Neuron (in vitro differentiated cells): Measurements from ENCODE around the gene CCSER1.
"Not testable (repeated sequence)": the region's sequence is repeated elsewhere in the genome, so short reads cannot be mapped to it uniquely, and the experiment has no call there.

ENCODE experiments used
- H2AFZ ChIP-seq: one replicate; pipeline ENCODE4 v1.6.1; 2013; ENCODE audit warnings: low read depth, mild to moderate bottlenecking, inconsistent platforms, low read length, moderate library complexity
- H3K27me3 ChIP-seq: one replicate; pipeline ENCODE4 v1.6.1; 2013; ENCODE audit warnings: low read length; ENCODE audit not compliant: insufficient read depth
- H3K36me3 ChIP-seq: one replicate; pipeline ENCODE4 v1.6.1; 2013; ENCODE audit warnings: low read length; ENCODE audit not compliant: insufficient read depth
- H3K4me1 ChIP-seq: one replicate; pipeline ENCODE4 v1.6.1; 2013; ENCODE audit warnings: low read length; ENCODE audit not compliant: insufficient read depth
- H3K4me3 ChIP-seq: 2 replicates; pipeline ENCODE4 v1.5.1; 2013; ENCODE audit warnings: mild to moderate bottlenecking, low read length, moderate library complexity
- H3K9me3 ChIP-seq: one replicate; pipeline ENCODE4 v1.6.1; 2013; ENCODE audit warnings: low read length

Gene CCSER1

GRCh38 chr4:90292438-90292837 lies 165.2 kb downstream of the CCSER1 start:
- H3K4me3 ChIP-seq: no peak overlapping the region

GRCh38 chr4:90293320-90293719 lies 166.1 kb downstream of the CCSER1 start:
- Histone ChIP-seq H3K27me3 (no peaks in the 10 kb centered on the region), H2AFZ (no peak overlapping the region)

More at GRCh38 chr4:90292438-90292837, 165.2 kb downstream of the CCSER1 start:
- no peak overlapping the region for H2AFZ ChIP-seq
- no peaks in the 10 kb centered on the region for H3K27me3 ChIP-seq
- H3K36me3 ChIP-seq: no peaks in the 10 kb centered on the region
- no peaks in the 10 kb centered on the region for H3K4me1 ChIP-seq
- H3K9me3 ChIP-seq: no peaks in the 10 kb centered on the region

GRCh38 chr4:90299373-90299772 lies 172.2 kb downstream of the CCSER1 start:
- H2AFZ ChIP-seq: no peak overlapping the region
- H3K9me3 ChIP-seq: no peaks in the 10 kb centered on the region
- no peak overlapping the region for H3K4me3 ChIP-seq
- H3K36me3 ChIP-seq: no peaks in the 10 kb centered on the region
- H3K4me1 ChIP-seq: no peaks in the 10 kb centered on the region
- H3K27me3 ChIP-seq: no peaks in the 10 kb centered on the region

More at GRCh38 chr4:90293320-90293719, 166.1 kb downstream of the CCSER1 start:
- no peaks in the 10 kb centered on the region for H3K9me3 ChIP-seq
- no peaks in the 10 kb centered on the region for H3K36me3 ChIP-seq
- H3K4me1 ChIP-seq: no peaks in the 10 kb centered on the region
- H3K4me3 ChIP-seq: no peak overlapping the region

- Histone ChIP-seq H2AFZ (no peak overlapping the region), H3K4me1 (peaks cover 9% of the 10 kb centered on the region), H3K36me3 (no peaks in the 10 kb centered on the region), H3K4me3 (no peak overlapping the region), H3K27me3 (no peaks in the 10 kb centered on the region), H3K9me3 (no peaks in the 10 kb centered on the region)
These were observed 179.6 kb downstream of the CCSER1 start for GRCh38 chr4:90306810-90307209.

- not testable (repeated sequence) for H2AFZ ChIP-seq, H3K9me3 ChIP-seq, H3K36me3 ChIP-seq, H3K4me3 ChIP-seq, H3K27me3 ChIP-seq
- peaks cover 11% of the 10 kb centered on the region for H3K4me1 ChIP-seq
These were observed 189.9 kb downstream of the CCSER1 start for GRCh38 chr4:90317140-90317539.

GRCh38 chr4:90317785-90318184 lies 190.6 kb downstream of the CCSER1 start:
- Histone ChIP-seq H3K4me1 (peaks cover 11% of the 10 kb centered on the region), H3K4me3 (no peak overlapping the region), H3K36me3 (no peaks in the 10 kb centered on the region), H3K9me3 (no peaks in the 10 kb centered on the region), H2AFZ (no peak overlapping the region), H3K27me3 (no peaks in the 10 kb centered on the region)

GRCh38 chr4:90318193-90318592 lies 191.0 kb downstream of the CCSER1 start:
- H3K9me3 ChIP-seq: no peaks in the 10 kb centered on the region
- no peaks in the 10 kb centered on the region for H3K36me3 ChIP-seq
- no peaks in the 10 kb centered on the region for H3K27me3 ChIP-seq
- no peak overlapping the region for H2AFZ ChIP-seq
- H3K4me1 ChIP-seq: peaks cover 11% of the 10 kb centered on the region
- H3K4me3 ChIP-seq: no peak overlapping the region

GRCh38 chr4:90328558-90328957 lies 201.4 kb downstream of the CCSER1 start:
- Histone ChIP-seq H3K27me3 (no peaks in the 10 kb centered on the region), H3K36me3 (no peaks in the 10 kb centered on the region), H3K4me3 (no peak overlapping the region), H3K4me1 (peaks cover 11% of the 10 kb centered on the region), H3K9me3 (no peaks in the 10 kb centered on the region), H2AFZ (no peak overlapping the region)

- Histone ChIP-seq H3K36me3 (no peaks in the 10 kb centered on the region), H3K4me1 (peaks cover 11% of the 10 kb centered on the region), H3K4me3 (no peak overlapping the region), H3K9me3 (no peaks in the 10 kb centered on the region), H3K27me3 (no peaks in the 10 kb centered on the region), H2AFZ (no peak overlapping the region)
These were observed 203.4 kb downstream of the CCSER1 start for GRCh38 chr4:90330546-90330945.

- no peak overlapping the region for H3K4me3 ChIP-seq
- no peaks in the 10 kb centered on the region for H3K4me1 ChIP-seq
- H3K9me3 ChIP-seq: no peaks in the 10 kb centered on the region
- H3K27me3 ChIP-seq: no peaks in the 10 kb centered on the region
- no peaks in the 10 kb centered on the region for H3K36me3 ChIP-seq
- no peak overlapping the region for H2AFZ ChIP-seq
These were observed 218.5 kb downstream of the CCSER1 start for GRCh38 chr4:90345549-90346215.

- H3K4me3 ChIP-seq: no peak overlapping the region
- no peaks in the 10 kb centered on the region for H3K27me3 ChIP-seq
- H3K9me3 ChIP-seq: no peaks in the 10 kb centered on the region
- H3K4me1 ChIP-seq: no peaks in the 10 kb centered on the region
- no peaks in the 10 kb centered on the region for H3K36me3 ChIP-seq
- no peak overlapping the region for H2AFZ ChIP-seq
These were observed 222.4 kb downstream of the CCSER1 start for GRCh38 chr4:90349636-90350035.

- Histone ChIP-seq H2AFZ (peak overlapping the region; percentile 30), H3K9me3 (no peaks in the 10 kb centered on the region), H3K36me3 (no peaks in the 10 kb centered on the region), H3K27me3 (no peaks in the 10 kb centered on the region), H3K4me1 (no peaks in the 10 kb centered on the region), H3K4me3 (no peak overlapping the region)
These were observed 230.0 kb downstream of the CCSER1 start for GRCh38 chr4:90357117-90357710.

- Histone ChIP-seq H2AFZ (no peak overlapping the region), H3K27me3 (no peaks in the 10 kb centered on the region), H3K4me1 (no peaks in the 10 kb centered on the region), H3K4me3 (no peak overlapping the region), H3K36me3 (no peaks in the 10 kb centered on the region), H3K9me3 (no peaks in the 10 kb centered on the region)
These were observed 247.9 kb downstream of the CCSER1 start for GRCh38 chr4:90375081-90375480.

- no peaks in the 10 kb centered on the region for H3K36me3 ChIP-seq
- H3K4me3 ChIP-seq: no peak overlapping the region
- H3K4me1 ChIP-seq: no peaks in the 10 kb centered on the region
- no peak overlapping the region for H2AFZ ChIP-seq
- no peaks in the 10 kb centered on the region for H3K27me3 ChIP-seq
- no peaks in the 10 kb centered on the region for H3K9me3 ChIP-seq
These were observed 266.0 kb downstream of the CCSER1 start for GRCh38 chr4:90393215-90393614.
